ENCODE results near the gene DMTF1.

DNA sequence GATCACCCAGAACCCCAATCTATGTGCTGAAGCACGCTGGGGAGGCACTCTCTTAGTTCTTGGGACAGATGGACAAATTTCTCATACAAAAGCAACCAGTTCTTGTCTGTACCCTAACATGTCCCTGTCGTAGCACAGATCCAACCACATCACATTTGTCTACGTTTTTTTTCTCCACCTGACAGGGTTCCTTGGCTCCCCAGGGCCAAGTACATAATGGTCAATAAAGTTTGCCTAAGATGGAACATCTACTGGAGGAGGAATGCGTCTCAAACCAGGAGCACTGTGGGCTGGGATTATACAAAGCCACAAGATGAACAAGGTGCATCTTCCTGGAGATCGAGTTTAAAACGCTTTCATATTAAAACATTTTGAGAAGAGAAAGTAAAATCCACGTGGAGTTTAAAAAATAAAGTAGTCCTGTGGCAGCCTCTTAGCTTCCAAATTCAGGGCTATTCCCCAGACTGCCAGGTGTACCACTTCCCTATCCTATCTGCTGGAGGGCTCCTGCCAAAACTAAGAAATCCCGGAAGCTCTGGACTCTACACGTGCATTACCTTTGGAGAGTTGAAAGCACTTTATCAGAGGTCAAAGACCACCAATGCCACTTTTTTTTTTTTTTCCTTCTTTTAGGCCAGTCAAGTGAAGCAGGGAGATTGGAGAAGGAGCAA is 65.9 kb downstream of the DMTF1 start:
- TF ChIP-seq, protein P1, sequence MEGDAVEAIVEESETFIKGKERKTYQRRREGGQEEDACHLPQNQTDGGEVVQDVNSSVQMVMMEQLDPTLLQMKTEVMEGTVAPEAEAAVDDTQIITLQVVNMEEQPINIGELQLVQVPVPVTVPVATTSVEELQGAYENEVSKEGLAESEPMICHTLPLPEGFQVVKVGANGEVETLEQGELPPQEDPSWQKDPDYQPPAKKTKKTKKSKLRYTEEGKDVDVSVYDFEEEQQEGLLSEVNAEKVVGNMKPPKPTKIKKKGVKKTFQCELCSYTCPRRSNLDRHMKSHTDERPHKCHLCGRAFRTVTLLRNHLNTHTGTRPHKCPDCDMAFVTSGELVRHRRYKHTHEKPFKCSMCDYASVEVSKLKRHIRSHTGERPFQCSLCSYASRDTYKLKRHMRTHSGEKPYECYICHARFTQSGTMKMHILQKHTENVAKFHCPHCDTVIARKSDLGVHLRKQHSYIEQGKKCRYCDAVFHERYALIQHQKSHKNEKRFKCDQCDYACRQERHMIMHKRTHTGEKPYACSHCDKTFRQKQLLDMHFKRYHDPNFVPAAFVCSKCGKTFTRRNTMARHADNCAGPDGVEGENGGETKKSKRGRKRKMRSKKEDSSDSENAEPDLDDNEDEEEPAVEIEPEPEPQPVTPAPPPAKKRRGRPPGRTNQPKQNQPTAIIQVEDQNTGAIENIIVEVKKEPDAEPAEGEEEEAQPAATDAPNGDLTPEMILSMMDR (conservative IDR thresholded peaks at IDR 0.05; ENCODE audit: low read length), result no peak
- no peak for TF ChIP-seq EZH2phosphoT487 (IDR thresholded peaks at IDR 0.05; ENCODE audit: borderline replicate concordance, low read depth, low read length)
